RWPE1 (cell line): ENCODE data around the gene VPS13D.
A peak's percentile ranks its signal among the peaks of the same experiment; 100 is the strongest.

ENCODE experiments used
- CTCF ChIA-PET: fragments of 350-600 bp; sonication (Branson Sonifier 250); formaldehyde crosslinking; extraction: SDS; loops from one replicate; lab custom pipeline; 2021; lab: Yijun Ruan, JAX
- POLR2A ChIA-PET: fragments of 400-600 bp; formaldehyde crosslinking; extraction: SDS; loops from one replicate; lab custom pipeline; 2020; ENCODE audit warnings: antibody characterized with exemption; ENCODE audit not compliant: low non-redundant PET; lab: Yijun Ruan, JAX
- DNase-seq: peaks from one replicate; pipeline ENCODE4 v3.0.0; 2012; ENCODE audit warnings: low spot score
- H3K27ac ChIP-seq: fragments of 450-650 bp; 2 replicates; pipeline ENCODE4 v1.5.1; 2017
- TF ChIP-seq, protein P1 (sequence below): fragments of 450-650 bp; conservative IDR thresholded peaks from 2 replicates; pipeline ENCODE4 v1.5.1; 2017; ENCODE audit warnings: low read depth, mild to moderate bottlenecking

Gene VPS13D

DNA sequence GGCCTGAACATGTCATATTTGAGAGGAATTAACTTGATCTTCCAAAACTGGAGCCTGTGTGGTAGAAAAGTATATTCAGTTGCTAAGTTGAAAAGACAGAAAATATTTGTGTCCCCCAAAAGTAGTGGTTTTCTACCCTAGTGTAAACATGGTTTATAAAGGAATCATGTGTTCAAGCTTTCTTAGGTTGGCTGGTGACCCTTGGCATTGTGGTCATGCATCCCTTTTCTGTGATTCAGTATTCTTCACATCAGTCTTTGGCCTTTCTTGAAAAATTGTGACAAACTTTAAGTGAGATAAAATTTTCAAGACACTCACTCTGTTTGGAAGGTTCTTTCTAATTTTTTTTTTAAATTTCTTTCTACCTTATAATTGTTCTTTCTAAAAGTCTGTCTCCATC lies 195.0 kb downstream of the VPS13D start:
- DNase-seq = no peak
- ChIA-PET POLR2A (interaction anchor here (0.6 kb wide), 1 partner anchor 11 kb away, joined by 3 read pairs; no protein-coding TSS in a partner anchor), CTCF (interaction anchor here (0.6 kb wide), 1 partner anchor 115 kb away, joined by 9 read pairs; no protein-coding TSS in a partner anchor)
- TF ChIP-seq, protein P1, sequence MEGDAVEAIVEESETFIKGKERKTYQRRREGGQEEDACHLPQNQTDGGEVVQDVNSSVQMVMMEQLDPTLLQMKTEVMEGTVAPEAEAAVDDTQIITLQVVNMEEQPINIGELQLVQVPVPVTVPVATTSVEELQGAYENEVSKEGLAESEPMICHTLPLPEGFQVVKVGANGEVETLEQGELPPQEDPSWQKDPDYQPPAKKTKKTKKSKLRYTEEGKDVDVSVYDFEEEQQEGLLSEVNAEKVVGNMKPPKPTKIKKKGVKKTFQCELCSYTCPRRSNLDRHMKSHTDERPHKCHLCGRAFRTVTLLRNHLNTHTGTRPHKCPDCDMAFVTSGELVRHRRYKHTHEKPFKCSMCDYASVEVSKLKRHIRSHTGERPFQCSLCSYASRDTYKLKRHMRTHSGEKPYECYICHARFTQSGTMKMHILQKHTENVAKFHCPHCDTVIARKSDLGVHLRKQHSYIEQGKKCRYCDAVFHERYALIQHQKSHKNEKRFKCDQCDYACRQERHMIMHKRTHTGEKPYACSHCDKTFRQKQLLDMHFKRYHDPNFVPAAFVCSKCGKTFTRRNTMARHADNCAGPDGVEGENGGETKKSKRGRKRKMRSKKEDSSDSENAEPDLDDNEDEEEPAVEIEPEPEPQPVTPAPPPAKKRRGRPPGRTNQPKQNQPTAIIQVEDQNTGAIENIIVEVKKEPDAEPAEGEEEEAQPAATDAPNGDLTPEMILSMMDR = no peak
- H3K27ac ChIP-seq = no peak overlapping the region

DNA sequence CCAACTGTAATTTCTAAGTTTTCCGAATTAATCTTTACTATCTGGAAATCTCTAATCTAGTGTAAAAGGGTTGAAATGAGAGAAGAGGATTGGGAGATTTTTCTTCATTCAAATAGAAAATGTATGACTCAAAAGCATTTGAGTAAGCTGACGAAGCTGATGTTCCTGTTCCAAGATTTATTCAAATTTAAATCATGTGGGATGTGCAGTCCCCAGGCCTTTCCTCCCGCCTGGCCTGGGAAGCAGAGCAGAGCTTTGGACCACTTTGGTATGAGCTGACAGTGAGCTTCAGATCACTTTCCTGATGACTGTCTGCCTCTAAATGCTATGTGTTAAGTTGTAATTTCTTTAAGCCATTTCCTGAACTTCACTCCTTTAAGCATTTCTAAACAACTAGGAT lies 196.2 kb downstream of the VPS13D start:
- DNase-seq = no peak
- no peak overlapping the region for H3K27ac ChIP-seq
- ChIA-PET POLR2A (no interaction called here), CTCF (interaction anchor here (0.5 to 0.8 kb wide), 2 partner anchors 9 to 194 kb away, joined by 4 to 5 read pairs; no protein-coding TSS in a partner anchor)
- TF ChIP-seq, protein P1 = no peak

DNA sequence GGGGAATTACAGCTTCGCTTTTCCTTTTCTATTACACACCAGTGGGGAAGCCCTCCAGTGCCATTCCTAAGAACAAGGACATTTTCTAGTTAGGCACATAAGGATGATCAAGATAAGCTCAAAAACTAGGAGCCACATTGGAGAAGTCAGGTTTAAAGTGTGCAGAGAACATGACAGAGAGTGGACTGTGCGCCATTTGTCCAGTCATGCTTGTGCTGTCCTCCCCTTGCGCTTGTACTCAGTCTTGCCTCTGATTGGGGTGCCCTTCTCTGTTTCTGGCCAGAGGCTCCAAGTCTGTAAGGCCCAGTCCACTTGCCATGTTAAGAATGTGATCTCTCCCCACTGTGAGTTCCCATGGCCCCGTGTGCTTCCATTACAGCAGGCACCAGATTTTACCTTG lies 198.5 kb downstream of the VPS13D start:
- no peak for DNase-seq

DNA sequence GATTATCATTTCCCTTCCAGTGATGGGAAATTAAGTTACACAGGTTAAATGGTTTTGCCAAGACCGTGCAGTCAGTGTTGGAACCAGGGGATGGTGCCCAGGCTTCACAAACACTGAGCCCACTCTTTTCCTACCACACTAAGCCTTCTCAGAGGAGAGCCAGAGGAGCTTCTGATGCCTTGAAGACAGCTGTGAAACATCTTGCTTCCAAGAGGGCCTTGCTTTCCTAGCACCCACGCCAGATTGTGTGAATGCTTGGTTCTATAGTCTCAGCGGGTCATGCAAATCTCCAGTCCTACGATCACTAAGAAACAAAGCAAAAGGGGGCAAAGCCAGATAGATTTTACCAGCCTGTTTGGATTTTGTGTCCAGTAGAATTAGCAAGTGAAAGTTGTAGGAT lies 200.7 kb downstream of the VPS13D start:
- no peak overlapping the region for H3K27ac ChIP-seq
- ChIA-PET POLR2A (no interaction called here), CTCF (interaction anchor here (0.6 kb wide), 1 partner anchor 18 kb away, joined by 4 read pairs; no protein-coding TSS in a partner anchor)
- DNase-seq = no peak
- TF ChIP-seq, protein P1 = no peak

More for the DNA sequence above, 198.5 kb downstream of the VPS13D start:
- H3K27ac ChIP-seq = no peak overlapping the region
- CTCF ChIA-PET = no interaction called here
- TF ChIP-seq, protein P1 = no peak
- POLR2A ChIA-PET = no interaction called here

DNA sequence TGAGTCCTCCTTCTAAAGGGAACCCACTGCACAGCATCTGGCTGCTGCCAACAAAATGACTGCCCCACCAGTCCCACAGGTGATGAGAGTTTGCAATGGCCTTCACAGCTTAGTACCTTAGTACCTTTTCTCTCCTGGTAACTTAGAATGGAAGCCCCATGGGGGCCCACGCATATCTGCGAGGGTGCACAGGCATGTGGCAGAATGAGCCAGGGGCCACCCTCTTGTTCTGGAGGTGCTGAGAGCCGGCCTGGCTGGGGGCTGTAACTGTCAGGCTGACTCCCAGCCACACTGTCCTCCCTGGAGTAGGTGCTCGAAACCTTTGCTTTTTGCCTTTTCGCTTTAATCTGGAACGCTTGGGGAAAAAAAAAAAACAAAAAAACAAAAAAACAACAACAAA lies 203.1 kb downstream of the VPS13D start:
- DNase-seq = no peak
- ChIA-PET POLR2A (no interaction called here), CTCF (no interaction called here)
- TF ChIP-seq, protein P1 = no peak
- H3K27ac ChIP-seq = no peak overlapping the region

DNA sequence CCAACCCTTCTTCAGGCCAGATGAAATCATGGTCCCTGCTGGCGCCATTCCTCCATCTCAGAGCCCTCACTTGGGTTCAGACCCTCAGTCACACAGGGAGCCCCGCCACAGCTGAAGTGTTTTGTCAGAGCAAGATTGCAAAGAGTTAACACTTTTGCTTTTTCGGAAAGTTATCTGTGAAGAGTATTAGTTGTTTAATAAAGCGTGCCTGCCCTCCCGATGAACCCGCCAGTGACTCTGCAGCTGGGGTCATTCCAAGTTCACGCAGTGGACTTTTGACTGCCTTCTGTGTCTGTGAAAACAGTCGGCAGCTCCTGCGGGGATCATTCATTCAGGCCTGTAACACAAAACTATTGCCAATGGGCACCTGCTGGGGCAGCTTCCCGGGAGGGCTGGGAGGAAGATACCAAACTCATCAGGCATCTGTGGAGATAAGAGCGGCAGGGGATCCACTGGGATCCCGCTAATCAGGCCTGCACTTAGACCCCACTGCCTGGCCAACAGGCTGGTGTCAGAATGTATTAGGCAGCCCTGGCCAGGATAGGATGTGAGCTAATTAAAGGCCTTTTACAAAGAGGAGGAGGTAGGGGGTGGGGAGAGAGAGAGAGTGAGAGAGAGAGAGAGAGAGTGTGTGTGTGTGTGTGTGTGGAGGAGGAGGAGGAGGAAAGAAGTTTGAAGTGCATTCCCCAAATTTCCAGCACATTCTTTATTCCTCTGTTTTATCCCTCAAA lies 203.7 kb downstream of the VPS13D start:
- ChIA-PET CTCF (no interaction called here), POLR2A (no interaction called here)

More for the DNA sequence above, 203.7 kb downstream of the VPS13D start:
- peak overlapping the region; percentile 34; the same call in 1 of the 2 replicates for H3K27ac ChIP-seq
- TF ChIP-seq, protein P1 = no peak
- DNase-seq = no peak
